Measurements from ENCODE around the gene ILKAP.

- TF ChIP-seq CTCF (IDR thresholded peaks at IDR 0.05) (no peak), USF1 (IDR thresholded peaks at IDR 0.05; ENCODE audit: borderline replicate concordance, low read depth) (no peak), MXI1 (IDR thresholded peaks at IDR 0.05; ENCODE audit: low read depth, low read length) (no peak), EP300 (IDR thresholded peaks at IDR 0.05; ENCODE audit: borderline replicate concordance in 1 of 2, low read depth in 1 of 2, low read length in 1 of 2) (no peak)
Measured at GRCh38 chr2:238227587-238228032, 24.1 kb upstream of the ILKAP start.

Data from SK-N-SH (cell line).